ENCODE results near the gene CDH23.

- no peak for TF ChIP-seq CTCF (IDR thresholded peaks at IDR 0.05; ENCODE audit: poor library complexity, severe bottlenecking)
- TF ChIP-seq POLR2AphosphoS5 (IDR thresholded peaks at IDR 0.05) = no peak
- TF ChIP-seq EP300 (conservative IDR thresholded peaks at IDR 0.05; ENCODE audit: poor library complexity, severe bottlenecking) = no peak
- TF ChIP-seq SMC3 (conservative IDR thresholded peaks at IDR 0.05; ENCODE audit: poor library complexity) = no peak
- no peak for TF ChIP-seq TAF1 (IDR thresholded peaks at IDR 0.05; ENCODE audit: low read depth)
- TF ChIP-seq RAD21 (conservative IDR thresholded peaks at IDR 0.05) = no peak
- TF ChIP-seq, protein P1, sequence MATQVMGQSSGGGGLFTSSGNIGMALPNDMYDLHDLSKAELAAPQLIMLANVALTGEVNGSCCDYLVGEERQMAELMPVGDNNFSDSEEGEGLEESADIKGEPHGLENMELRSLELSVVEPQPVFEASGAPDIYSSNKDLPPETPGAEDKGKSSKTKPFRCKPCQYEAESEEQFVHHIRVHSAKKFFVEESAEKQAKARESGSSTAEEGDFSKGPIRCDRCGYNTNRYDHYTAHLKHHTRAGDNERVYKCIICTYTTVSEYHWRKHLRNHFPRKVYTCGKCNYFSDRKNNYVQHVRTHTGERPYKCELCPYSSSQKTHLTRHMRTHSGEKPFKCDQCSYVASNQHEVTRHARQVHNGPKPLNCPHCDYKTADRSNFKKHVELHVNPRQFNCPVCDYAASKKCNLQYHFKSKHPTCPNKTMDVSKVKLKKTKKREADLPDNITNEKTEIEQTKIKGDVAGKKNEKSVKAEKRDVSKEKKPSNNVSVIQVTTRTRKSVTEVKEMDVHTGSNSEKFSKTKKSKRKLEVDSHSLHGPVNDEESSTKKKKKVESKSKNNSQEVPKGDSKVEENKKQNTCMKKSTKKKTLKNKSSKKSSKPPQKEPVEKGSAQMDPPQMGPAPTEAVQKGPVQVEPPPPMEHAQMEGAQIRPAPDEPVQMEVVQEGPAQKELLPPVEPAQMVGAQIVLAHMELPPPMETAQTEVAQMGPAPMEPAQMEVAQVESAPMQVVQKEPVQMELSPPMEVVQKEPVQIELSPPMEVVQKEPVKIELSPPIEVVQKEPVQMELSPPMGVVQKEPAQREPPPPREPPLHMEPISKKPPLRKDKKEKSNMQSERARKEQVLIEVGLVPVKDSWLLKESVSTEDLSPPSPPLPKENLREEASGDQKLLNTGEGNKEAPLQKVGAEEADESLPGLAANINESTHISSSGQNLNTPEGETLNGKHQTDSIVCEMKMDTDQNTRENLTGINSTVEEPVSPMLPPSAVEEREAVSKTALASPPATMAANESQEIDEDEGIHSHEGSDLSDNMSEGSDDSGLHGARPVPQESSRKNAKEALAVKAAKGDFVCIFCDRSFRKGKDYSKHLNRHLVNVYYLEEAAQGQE (IDR thresholded peaks at IDR 0.05; ENCODE audit: borderline replicate concordance) = no peak
- no peak for TF ChIP-seq EZH2 (IDR thresholded peaks at IDR 0.05; ENCODE audit: borderline replicate concordance, insufficient read depth, low read length, poor library complexity, severe bottlenecking)
- TF ChIP-seq MXI1 (conservative IDR thresholded peaks at IDR 0.05; ENCODE audit: poor library complexity, severe bottlenecking) = no peak
These were observed 299.1 kb downstream of the CDH23 start for GRCh38 chr10:71695502-71696476.

Data from neural cell (in vitro differentiated cells).